ENCODE measurements around the gene PTOV1. TPM values are rescaled to one million over a fixed set of nuclear protein-coding genes. Genes with fewer than 3 reads are reported as not detected.

PTOV1 gene
- total RNA-seq (2022; extraction: Qiagen RNA extraction; ENCODE audit: low read depth) = 121 to 156 TPM (median 142 TPM) in 5 replicates

GRCh38 chr19:49850487-49851342 lies at the start of gene PTOV1:
PTOV1 (plus strand) TSS chr19:49851159.

GRCh38 chr19:49812997-49813861 lies 37.7 kb upstream of the PTOV1 start, which contains the start of gene FUZ:
FUZ (minus strand) TSS chr19:49813292; CDS start chr19:49813106, 186 bp downstream.

GRCh38 chr19:49817964-49818648 lies 32.9 kb upstream of the PTOV1 start, which contains the start of gene MED25:
MED25 (plus strand) TSS chr19:49818289; CDS start chr19:49818342, 53 bp downstream.

GRCh38 chr19:49866933-49867782 lies 16.2 kb downstream of the PTOV1 start, which contains the start of gene PNKP:
PNKP (minus strand) TSS chr19:49867576; CDS start chr19:49867204, 372 bp downstream.

GRCh38 chr19:49877020-49877878 lies 26.3 kb downstream of the PTOV1 start, which contains the start of the genes AKT1S1 and TBC1D17:
AKT1S1 (minus strand) TSS chr19:49877355; CDS start chr19:49873295, 4,060 bp downstream.
TBC1D17 (plus strand) TSS chr19:49877702; CDS start chr19:49877724, 22 bp downstream.

GRCh38 chr19:49896863-49897621 lies 46.1 kb downstream of the PTOV1 start, which contains the start of gene IL4I1:
IL4I1 (minus strand) TSS chr19:49896887; CDS start chr19:49896160, 727 bp downstream.

Other genes with a start within 250 kb of the PTOV1 start
- gene RRAS, start 211.0 kb upstream of the PTOV1 start, total RNA-seq (2022; extraction: Qiagen RNA extraction; ENCODE audit: low read depth) = 83.1 to 125 TPM (median 114 TPM) in 5 replicates
- gene SCAF1, start 208.9 kb upstream of the PTOV1 start, total RNA-seq (2022; extraction: Qiagen RNA extraction; ENCODE audit: low read depth) = 41.9 to 71.4 TPM (median 66.3 TPM) in 5 replicates
- 86.3 to 119 TPM (median 102 TPM) in 5 replicates for gene IRF3, start 185.3 kb upstream of the PTOV1 start, total RNA-seq (2022; extraction: Qiagen RNA extraction; ENCODE audit: low read depth)
- 58.3 to 77.0 TPM (median 67.6 TPM) in 5 replicates for gene BCL2L12, start 185.2 kb upstream of the PTOV1 start, total RNA-seq (2022; extraction: Qiagen RNA extraction; ENCODE audit: low read depth)
- gene PRMT1, start 173.9 kb upstream of the PTOV1 start, total RNA-seq (2022; extraction: Qiagen RNA extraction; ENCODE audit: low read depth) = 373 to 457 TPM (median 431 TPM) in 5 replicates
- gene ADM5, start 161.6 kb upstream of the PTOV1 start, total RNA-seq (2022; extraction: Qiagen RNA extraction; ENCODE audit: low read depth) = 4.0 to 7.6 TPM (median 5.7 TPM) in 5 replicates
- gene CPT1C, start 160.0 kb upstream of the PTOV1 start, total RNA-seq (2022; extraction: Qiagen RNA extraction; ENCODE audit: low read depth) = 11.6 to 14.6 TPM (median 13.4 TPM) in 5 replicates
- 0.06 TPM in 1 of 5 replicates, not detected in the others for gene TSKS, start 87.9 kb upstream of the PTOV1 start, total RNA-seq (2022; extraction: Qiagen RNA extraction; ENCODE audit: low read depth)
- gene AP2A1, start 84.2 kb upstream of the PTOV1 start, total RNA-seq (2022; extraction: Qiagen RNA extraction; ENCODE audit: low read depth) = 44.3 to 56.6 TPM (median 52.4 TPM) in 5 replicates
- gene FUZ, start 37.9 kb upstream of the PTOV1 start, total RNA-seq (2022; extraction: Qiagen RNA extraction; ENCODE audit: low read depth) = 13.9 to 17.0 TPM (median 15.0 TPM) in 5 replicates
- gene MED25, start 32.9 kb upstream of the PTOV1 start, total RNA-seq (2022; extraction: Qiagen RNA extraction; ENCODE audit: low read depth) = 51.8 to 71.0 TPM (median 61.4 TPM) in 5 replicates
- 51.8 to 57.7 TPM (median 54.9 TPM) in 5 replicates for gene PNKP, start 16.4 kb downstream of the PTOV1 start, total RNA-seq (2022; extraction: Qiagen RNA extraction; ENCODE audit: low read depth)
- gene AKT1S1, start 26.2 kb downstream of the PTOV1 start, total RNA-seq (2022; extraction: Qiagen RNA extraction; ENCODE audit: low read depth) = 75.5 to 121 TPM (median 104 TPM) in 5 replicates
- 21.9 to 24.2 TPM (median 22.6 TPM) in 5 replicates for gene TBC1D17, start 26.5 kb downstream of the PTOV1 start, total RNA-seq (2022; extraction: Qiagen RNA extraction; ENCODE audit: low read depth)
- gene IL4I1, start 45.7 kb downstream of the PTOV1 start, total RNA-seq (2022; extraction: Qiagen RNA extraction; ENCODE audit: low read depth) = 0.58 to 1.2 TPM (median 0.76 TPM) in 5 replicates
- gene ATF5, start 78.0 kb downstream of the PTOV1 start, total RNA-seq (2022; extraction: Qiagen RNA extraction; ENCODE audit: low read depth) = 47.7 to 59.0 TPM (median 52.0 TPM) in 5 replicates
- gene NUP62, start 78.3 kb downstream of the PTOV1 start, total RNA-seq (2022; extraction: Qiagen RNA extraction; ENCODE audit: low read depth) = 78.6 to 111 TPM (median 98.3 TPM) in 5 replicates
- gene SIGLEC11, start 110.0 kb downstream of the PTOV1 start, total RNA-seq (2022; extraction: Qiagen RNA extraction; ENCODE audit: low read depth) = not detected in 5 replicates
- gene VRK3, start 174.2 kb downstream of the PTOV1 start, total RNA-seq (2022; extraction: Qiagen RNA extraction; ENCODE audit: low read depth) = 36.7 to 43.4 TPM (median 42.8 TPM) in 5 replicates
- gene ZNF473, start 174.8 kb downstream of the PTOV1 start, total RNA-seq (2022; extraction: Qiagen RNA extraction; ENCODE audit: low read depth) = 9.1 to 12.1 TPM (median 11.4 TPM) in 5 replicates